Neural progenitor cell (in vitro differentiated cells): ENCODE results near the gene SLC9A3. TPM values are rescaled to one million over a fixed set of nuclear protein-coding genes. Genes with fewer than 3 reads are reported as not detected.

Experiments
- DNase-seq: peaks from one replicate; pipeline ENCODE4 v3.0.0-alpha.2; 2016; ENCODE audit warnings: low spot score
- H2AFZ ChIP-seq: fragments of 200-600 bp; sonication (generic); replicated peaks from 2 replicates; pipeline ENCODE4 v1.6.1; 2016; ENCODE audit warnings: antibody characterized with exemption
- H3F3A ChIP-seq: fragments of 200-600 bp; sonication (generic); 2 replicates; pipeline ENCODE4 v1.6.1; 2016; ENCODE audit warnings: antibody characterized with exemption, low read depth
- H3K27ac ChIP-seq: fragments of 200-600 bp; sonication (generic); 2 replicates; pipeline ENCODE4 v1.5.1; 2016; ENCODE audit warnings: mild to moderate bottlenecking
- H3K27me3 ChIP-seq: fragments of 200-600 bp; sonication (generic); 2 replicates; pipeline ENCODE4 v1.6.1; 2016; ENCODE audit warnings: mild to moderate bottlenecking, moderate library complexity
- H3K36me3 ChIP-seq: fragments of 200-600 bp; sonication (generic); 2 replicates; pipeline ENCODE4 v1.5.1; 2016
- H3K4me1 ChIP-seq: fragments of 200-600 bp; sonication (generic); 2 replicates; pipeline ENCODE4 v1.6.1; 2016; ENCODE audit warnings: mixed run types
- H3K4me2 ChIP-seq: fragments of 200-600 bp; sonication (generic); 2 replicates; pipeline ENCODE4 v1.6.1; 2016
- H3K4me3 ChIP-seq: fragments of 200-600 bp; sonication (generic); 2 replicates; pipeline ENCODE4 v1.5.1; 2016
- H3K79me2 ChIP-seq: fragments of 200-600 bp; sonication (generic); 2 replicates; pipeline ENCODE4 v1.6.1; 2016; ENCODE audit warnings: low read depth
- H3K9ac ChIP-seq: fragments of 200-600 bp; sonication (generic); 2 replicates; pipeline ENCODE4 v1.6.1; 2016
- H3K9me3 ChIP-seq: fragments of 200-600 bp; sonication (generic); 2 replicates; pipeline ENCODE4 v1.5.1; 2016; ENCODE audit warnings: low read depth
- H4K20me1 ChIP-seq: fragments of 200-600 bp; sonication (generic); 2 replicates; pipeline ENCODE4 v1.6.1; 2016; ENCODE audit warnings: low read depth
- H3K27ac Mint-ChIP-seq: 3 replicates; pipeline ENCODE4 v1.8.0; 2021; ENCODE audit warnings: mixed read lengths
- H3K27me3 Mint-ChIP-seq: 2 replicates; pipeline ENCODE4 v1.8.0; 2022; ENCODE audit warnings: low read depth, mild to moderate bottlenecking, inconsistent platforms, moderate library complexity, mixed read lengths; ENCODE audit not compliant: insufficient read depth
- H3K36me3 Mint-ChIP-seq: 3 replicates; pipeline ENCODE4 v1.8.0; 2021; ENCODE audit warnings: mixed read lengths
- H3K4me1 Mint-ChIP-seq: 3 replicates; pipeline ENCODE4 v1.8.0; 2021; ENCODE audit warnings: mixed read lengths
- H3K4me3 Mint-ChIP-seq: 3 replicates; pipeline ENCODE4 v1.8.0; 2021; ENCODE audit warnings: mild to moderate bottlenecking, moderate library complexity, mixed read lengths
- H3K9me3 Mint-ChIP-seq: 3 replicates; pipeline ENCODE4 v1.8.0; 2020; ENCODE audit warnings: mixed read lengths
- EZH2 ChIP-seq: fragments of 200-600 bp; sonication (generic); IDR thresholded peaks from 2 replicates; pipeline ENCODE4 v1.6.1; 2017; ENCODE audit warnings: antibody characterized with exemption, mild to moderate bottlenecking, moderate library complexity
- EZH2phosphoT487 ChIP-seq: fragments of 200-600 bp; sonication (generic); IDR thresholded peaks from 2 replicates; pipeline ENCODE4 v1.6.1; 2017; ENCODE audit warnings: antibody characterized with exemption
- total RNA-seq: library from RNA; depleted of rRNA; stranded (reverse); fragments of >200 nt; gene quantifications from 2 replicates; pipeline ENCODE4 v1.2.3, GENCODE V29; 2015; ENCODE audit warnings: low replicate concordance
- TF ChIP-seq, protein P1 (sequence below): fragments of 200-600 bp; sonication (generic); IDR thresholded peaks from 2 replicates; pipeline ENCODE4 v1.5.1; 2017; ENCODE audit warnings: antibody characterized with exemption, mild to moderate bottlenecking

The SLC9A3 gene
- total RNA-seq, 1 donor from 2014 or later, result 1.4 TPM

- Mint-ChIP-seq H3K27ac (no peak overlapping the region), H3K4me1 (peaks cover 3% of the 10 kb centered on the region), H3K36me3 (no peaks in the 10 kb centered on the region), H3K4me3 (no peak overlapping the region), H3K27me3 (peaks cover 14% of the 10 kb centered on the region), H3K9me3 (peaks cover 14% of the 10 kb centered on the region)
- no peak for TF ChIP-seq EZH2phosphoT487
- no peak for TF ChIP-seq EZH2
- TF ChIP-seq, protein P1, sequence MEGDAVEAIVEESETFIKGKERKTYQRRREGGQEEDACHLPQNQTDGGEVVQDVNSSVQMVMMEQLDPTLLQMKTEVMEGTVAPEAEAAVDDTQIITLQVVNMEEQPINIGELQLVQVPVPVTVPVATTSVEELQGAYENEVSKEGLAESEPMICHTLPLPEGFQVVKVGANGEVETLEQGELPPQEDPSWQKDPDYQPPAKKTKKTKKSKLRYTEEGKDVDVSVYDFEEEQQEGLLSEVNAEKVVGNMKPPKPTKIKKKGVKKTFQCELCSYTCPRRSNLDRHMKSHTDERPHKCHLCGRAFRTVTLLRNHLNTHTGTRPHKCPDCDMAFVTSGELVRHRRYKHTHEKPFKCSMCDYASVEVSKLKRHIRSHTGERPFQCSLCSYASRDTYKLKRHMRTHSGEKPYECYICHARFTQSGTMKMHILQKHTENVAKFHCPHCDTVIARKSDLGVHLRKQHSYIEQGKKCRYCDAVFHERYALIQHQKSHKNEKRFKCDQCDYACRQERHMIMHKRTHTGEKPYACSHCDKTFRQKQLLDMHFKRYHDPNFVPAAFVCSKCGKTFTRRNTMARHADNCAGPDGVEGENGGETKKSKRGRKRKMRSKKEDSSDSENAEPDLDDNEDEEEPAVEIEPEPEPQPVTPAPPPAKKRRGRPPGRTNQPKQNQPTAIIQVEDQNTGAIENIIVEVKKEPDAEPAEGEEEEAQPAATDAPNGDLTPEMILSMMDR, result no peak
- Histone ChIP-seq H3K4me1 (peaks cover 2% of the 10 kb centered on the region), H3K79me2 (no peaks in the 10 kb centered on the region), H2AFZ (no peak overlapping the region), H3K27me3 (peaks cover 27% of the 10 kb centered on the region), H3K27ac (no peak overlapping the region), H3K9ac (no peak overlapping the region), H3K4me3 (no peak overlapping the region), H3K4me2 (no peak overlapping the region), H3F3A (no peaks in the 10 kb centered on the region), H4K20me1 (no peaks in the 10 kb centered on the region), H3K9me3 (no peaks in the 10 kb centered on the region), H3K36me3 (no peaks in the 10 kb centered on the region)
- DNase-seq, result no peak
These were observed 46.2 kb upstream of the SLC9A3 start for GRCh38 chr5:570446-570845.

- Mint-ChIP-seq H3K36me3 (no peaks in the 10 kb centered on the region), H3K27ac (no peak overlapping the region), H3K27me3 (peaks cover 14% of the 10 kb centered on the region), H3K4me3 (no peak overlapping the region), H3K9me3 (peaks cover 14% of the 10 kb centered on the region), H3K4me1 (peaks cover 3% of the 10 kb centered on the region)
- Histone ChIP-seq H3K9ac (no peak overlapping the region), H2AFZ (no peak overlapping the region), H3K4me2 (no peak overlapping the region), H3K9me3 (no peaks in the 10 kb centered on the region), H3F3A (no peaks in the 10 kb centered on the region), H3K36me3 (no peaks in the 10 kb centered on the region), H3K4me3 (no peak overlapping the region), H3K79me2 (no peaks in the 10 kb centered on the region), H3K4me1 (peaks cover 2% of the 10 kb centered on the region), H3K27me3 (peaks cover 26% of the 10 kb centered on the region), H3K27ac (no peak overlapping the region), H4K20me1 (no peaks in the 10 kb centered on the region)
- no peak for TF ChIP-seq EZH2phosphoT487
- DNase-seq, result no peak
These were observed 45.7 kb upstream of the SLC9A3 start for GRCh38 chr5:569868-570361.

GRCh38 chr5:569358-569867 lies 45.2 kb upstream of the SLC9A3 start:
- DNase-seq, result no peak
- no peaks in the 10 kb centered on the region for H4K20me1 ChIP-seq
- H3K36me3 ChIP-seq, result no peaks in the 10 kb centered on the region
- Mint-ChIP-seq H3K27ac (no peak overlapping the region), H3K4me3 (no peak overlapping the region), H3K4me1 (peaks cover 3% of the 10 kb centered on the region), H3K27me3 (peaks cover 11% of the 10 kb centered on the region), H3K9me3 (peaks cover 14% of the 10 kb centered on the region), H3K36me3 (no peaks in the 10 kb centered on the region)
- peaks cover 2% of the 10 kb centered on the region for H3K4me1 ChIP-seq
- H3K27ac ChIP-seq, result no peak overlapping the region
- H3F3A ChIP-seq, result no peaks in the 10 kb centered on the region
- no peak overlapping the region for H3K9ac ChIP-seq
- no peak overlapping the region for H2AFZ ChIP-seq
- no peaks in the 10 kb centered on the region for H3K79me2 ChIP-seq
- TF ChIP-seq, protein P1, result no peak
- TF ChIP-seq EZH2phosphoT487 (no peak), EZH2 (no peak)
- H3K4me3 ChIP-seq, result no peak overlapping the region
- peaks cover 26% of the 10 kb centered on the region for H3K27me3 ChIP-seq
- no peaks in the 10 kb centered on the region for H3K9me3 ChIP-seq
- no peak overlapping the region for H3K4me2 ChIP-seq

GRCh38 chr5:568809-569208 lies 44.6 kb upstream of the SLC9A3 start:
- Histone ChIP-seq H3K79me2 (no peaks in the 10 kb centered on the region), H2AFZ (no peak overlapping the region), H4K20me1 (no peaks in the 10 kb centered on the region), H3K27me3 (peaks cover 26% of the 10 kb centered on the region), H3K27ac (no peak overlapping the region), H3K36me3 (no peaks in the 10 kb centered on the region), H3K4me2 (no peak overlapping the region), H3F3A (no peaks in the 10 kb centered on the region), H3K4me1 (peaks cover 2% of the 10 kb centered on the region), H3K4me3 (no peak overlapping the region), H3K9ac (no peak overlapping the region), H3K9me3 (no peaks in the 10 kb centered on the region)
- DNase-seq, result no peak
- Mint-ChIP-seq H3K4me1 (peaks cover 3% of the 10 kb centered on the region), H3K27ac (no peak overlapping the region), H3K27me3 (peaks cover 11% of the 10 kb centered on the region), H3K36me3 (no peaks in the 10 kb centered on the region), H3K4me3 (no peak overlapping the region), H3K9me3 (peaks cover 14% of the 10 kb centered on the region)
- no peak for TF ChIP-seq EZH2phosphoT487
- TF ChIP-seq EZH2, result no peak
- TF ChIP-seq, protein P1, result no peak
